ENCODE results near the gene SCYL1.
A peak's percentile ranks its signal among the peaks of the same experiment; 100 is the strongest.

SCYL1 gene

DNA sequence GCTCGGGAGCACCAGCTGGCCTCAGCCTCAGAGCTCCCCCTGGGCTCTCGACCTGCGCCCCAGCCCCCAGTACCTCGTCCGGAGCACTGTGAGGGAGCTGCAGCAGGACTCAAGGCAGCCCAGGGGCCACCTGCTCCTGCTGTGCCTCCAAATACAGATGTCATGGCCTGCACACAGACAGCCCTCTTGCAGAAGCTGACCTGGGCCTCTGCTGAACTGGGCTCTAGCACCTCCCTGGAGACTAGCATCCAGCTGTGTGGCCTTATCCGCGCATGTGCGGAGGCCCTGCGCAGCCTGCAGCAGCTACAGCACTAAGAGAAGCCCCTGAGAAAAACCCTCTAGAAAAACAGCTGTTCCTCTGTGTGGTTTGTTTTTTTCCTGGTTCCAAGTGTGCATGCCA is 46.5 kb downstream of the SCYL1 start:
- no peak for DNase-seq (ENCODE audit: low spot score)

DNA sequence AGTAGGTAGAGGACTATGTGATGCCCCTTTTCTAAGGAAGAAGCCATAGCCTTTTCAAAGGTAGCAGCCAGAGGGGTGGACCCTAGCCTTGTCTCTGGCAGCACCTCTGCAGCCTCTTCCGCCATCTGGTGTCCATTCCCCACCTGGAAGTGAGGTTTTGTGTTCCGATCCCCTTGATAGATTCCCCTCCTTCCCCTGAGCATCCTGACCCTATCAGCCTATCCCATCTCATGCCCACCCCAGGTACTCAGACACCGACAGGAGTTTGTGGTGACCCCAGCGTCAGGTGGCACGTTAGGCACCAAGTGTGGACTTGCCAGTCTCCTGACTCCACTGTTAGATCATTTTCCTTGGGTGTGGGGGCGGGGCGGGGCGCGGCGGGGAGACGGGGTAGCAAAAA is 47.1 kb downstream of the SCYL1 start:
- DNase-seq (ENCODE audit: low spot score): no peak

DNA sequence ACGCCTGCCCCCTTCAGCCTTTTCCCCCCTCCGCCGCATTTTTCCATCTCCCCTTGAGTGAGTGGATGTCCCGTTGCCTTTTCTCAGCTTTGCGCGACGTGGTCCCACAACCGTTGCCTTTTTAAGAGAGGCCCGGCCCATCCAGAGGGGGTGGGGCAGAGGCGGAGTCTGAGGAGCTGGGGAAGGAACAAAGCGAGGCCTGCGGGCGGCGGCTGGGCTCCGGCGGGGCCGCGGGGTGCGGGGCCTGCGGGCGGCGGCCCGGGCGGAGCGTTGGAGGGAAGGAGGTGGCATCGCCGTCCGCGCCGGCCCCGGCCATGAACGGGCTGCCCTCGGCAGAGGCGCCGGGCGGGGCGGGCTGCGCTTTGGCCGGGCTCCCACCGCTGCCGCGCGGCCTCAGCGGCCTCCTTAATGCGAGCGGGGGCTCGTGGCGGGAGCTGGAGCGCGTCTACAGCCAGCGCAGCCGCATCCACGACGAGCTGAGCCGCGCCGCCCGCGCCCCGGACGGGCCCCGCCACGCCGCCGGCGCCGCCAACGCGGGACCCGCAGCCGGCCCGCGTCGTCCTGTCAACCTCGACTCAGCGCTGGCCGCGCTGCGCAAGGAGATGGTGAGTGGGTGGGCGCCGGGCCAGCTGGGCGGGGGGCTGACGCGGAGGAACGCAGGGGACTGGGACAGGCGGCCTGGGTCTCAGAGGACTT is 47.6 kb downstream of the SCYL1 start, which contains the start of gene FAM89B:
Gene FAM89B (plus strand): TSS at position 183 of the 696 bp plus-strand sequence. CDS start 132 bp downstream, at position 315.
- peak; percentile 86 for DNase-seq (ENCODE audit: low spot score)

DNA sequence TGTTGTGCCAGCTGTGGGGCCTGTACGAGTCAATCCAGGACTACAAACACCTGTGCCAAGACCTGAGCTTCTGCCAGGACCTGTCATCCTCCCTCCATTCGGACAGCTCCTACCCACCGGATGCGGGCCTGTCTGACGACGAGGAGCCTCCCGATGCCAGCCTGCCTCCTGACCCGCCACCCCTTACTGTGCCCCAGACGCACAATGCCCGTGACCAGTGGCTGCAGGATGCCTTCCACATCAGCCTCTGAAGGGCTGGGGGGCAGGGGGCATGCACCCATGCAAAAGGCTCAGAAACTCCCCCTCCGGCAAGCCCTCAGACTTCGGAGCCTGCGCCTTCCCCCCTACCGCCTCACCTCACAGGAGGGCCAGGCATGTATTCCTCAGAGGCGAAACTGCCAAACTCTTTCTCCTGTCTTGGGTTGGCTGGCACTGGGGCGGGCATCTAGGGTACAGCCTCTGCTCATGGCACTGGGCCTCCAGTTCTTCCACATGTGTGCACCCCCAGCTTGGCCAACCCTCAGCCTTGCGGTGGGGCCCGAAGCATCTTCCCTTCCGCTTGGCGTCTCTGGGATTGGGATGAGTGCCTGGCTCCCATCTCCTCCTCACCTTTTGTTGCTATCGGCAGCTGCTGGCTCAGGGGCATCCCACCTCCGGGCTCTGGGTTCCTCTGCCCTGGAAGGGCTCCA is 48.7 kb downstream of the SCYL1 start:
- no peak for DNase-seq (ENCODE audit: low spot score)

DNA sequence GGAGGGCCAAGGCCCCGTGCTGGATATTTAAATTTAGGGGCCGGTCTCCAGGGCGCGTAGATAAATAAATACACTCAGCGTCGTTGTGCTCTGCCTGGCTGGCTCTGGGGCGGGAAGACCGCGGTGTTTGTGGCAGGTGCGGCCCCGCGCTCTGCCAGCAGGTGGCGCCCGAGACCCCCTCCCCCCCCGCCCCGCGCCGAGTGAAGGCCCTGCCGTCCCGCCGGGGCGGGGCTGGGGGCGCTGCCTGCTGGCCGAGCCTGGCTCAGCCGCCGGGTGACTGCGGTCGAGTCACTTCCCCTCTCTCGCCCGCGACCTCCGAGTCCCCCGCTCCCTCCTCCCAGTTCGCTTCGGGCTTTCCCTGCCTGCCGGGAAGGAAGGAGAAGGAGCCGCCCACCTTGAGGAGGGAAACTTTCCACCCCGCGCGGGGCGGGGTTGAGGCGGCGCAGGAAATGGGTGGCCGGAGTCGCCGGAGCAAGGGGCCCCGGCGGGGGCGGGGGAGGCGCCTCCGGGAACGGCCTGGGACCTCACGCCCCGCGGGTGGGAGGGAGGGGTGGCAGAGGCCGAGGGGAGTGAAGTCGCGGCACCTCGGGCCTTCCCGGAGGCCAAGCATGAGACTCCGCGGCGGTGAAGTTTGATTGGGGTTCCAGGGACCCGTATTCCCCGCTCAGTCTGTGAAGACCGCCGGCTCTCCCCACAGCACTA is 49.4 kb downstream of the SCYL1 start:
- DNase-seq (ENCODE audit: low spot score): peak; percentile 96

DNA sequence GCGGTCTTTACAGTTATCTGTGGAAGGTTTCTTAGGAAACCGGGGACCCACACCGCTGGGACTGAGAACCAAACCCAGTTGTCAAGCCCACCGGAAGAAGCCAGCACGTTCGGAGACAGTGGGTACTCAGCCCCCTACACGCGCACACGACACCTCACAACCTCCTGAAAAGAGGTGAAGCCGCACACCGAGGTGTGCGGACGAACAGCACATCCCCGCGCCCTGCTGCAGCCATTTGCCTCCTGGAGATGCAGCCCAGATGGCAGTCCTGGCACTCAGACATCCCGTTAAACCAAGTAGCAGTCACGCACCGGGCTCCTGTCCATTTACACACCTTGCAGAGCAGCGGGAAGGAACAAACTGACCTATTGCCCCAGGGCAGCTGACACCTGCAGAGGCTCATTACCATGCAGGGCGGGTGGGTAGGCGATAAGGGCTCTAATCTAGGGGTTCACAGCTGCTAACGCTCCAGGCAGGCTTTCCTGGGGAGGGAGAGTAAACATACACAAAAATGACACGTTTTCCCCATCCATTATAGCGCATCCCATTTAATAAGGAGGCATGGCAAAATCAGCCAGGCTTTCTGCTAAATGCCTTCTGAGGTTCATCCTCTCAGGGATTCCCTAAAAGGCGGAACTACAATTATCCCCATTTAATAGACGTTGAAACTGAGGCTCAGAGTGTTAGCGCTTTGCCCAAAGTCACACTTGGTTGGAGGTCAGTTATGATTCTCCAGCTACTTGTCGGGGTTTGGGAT is 50.1 kb downstream of the SCYL1 start:
- no peak for DNase-seq (ENCODE audit: low spot score)

DNA sequence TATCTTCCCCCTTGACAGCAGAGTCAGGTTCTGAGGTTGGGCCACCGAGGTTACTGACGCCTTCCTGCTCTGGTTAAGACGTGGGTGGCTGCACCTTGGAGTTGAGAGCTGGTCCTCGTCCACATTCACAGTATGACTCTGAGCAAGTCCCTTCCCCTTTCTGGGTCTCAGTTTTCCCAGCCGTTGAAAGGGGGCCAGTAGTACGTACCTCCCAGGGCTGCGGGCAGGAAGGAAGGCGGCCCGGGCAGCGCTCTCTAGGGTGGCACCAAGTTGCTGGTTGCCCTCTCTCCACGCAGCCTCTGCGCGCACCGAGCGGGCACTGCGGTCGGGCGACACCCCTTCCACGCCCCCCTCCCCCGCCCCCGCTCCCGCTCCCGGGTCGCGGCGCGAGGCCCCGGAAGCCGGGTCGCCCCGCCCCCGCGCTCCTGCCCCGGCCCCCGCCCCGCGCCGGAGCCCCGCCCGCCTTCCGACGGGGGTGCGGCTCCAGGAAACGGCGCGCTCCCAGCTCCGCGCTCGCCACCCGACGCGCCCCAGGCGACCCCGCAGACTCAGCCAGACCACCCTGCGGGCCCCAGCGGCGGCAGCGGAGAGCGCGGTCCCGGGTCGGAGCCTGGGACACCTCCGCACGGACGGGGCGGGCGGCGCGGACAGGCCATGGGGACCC is 50.8 kb downstream of the SCYL1 start, which contains the start of gene EHBP1L1:
Gene EHBP1L1 (plus strand): TSS at position 486 of the 664 bp plus-strand sequence. CDS start 250 bp downstream, outside the sequence.
- DNase-seq (ENCODE audit: low spot score): peak; percentile 87

DNA sequence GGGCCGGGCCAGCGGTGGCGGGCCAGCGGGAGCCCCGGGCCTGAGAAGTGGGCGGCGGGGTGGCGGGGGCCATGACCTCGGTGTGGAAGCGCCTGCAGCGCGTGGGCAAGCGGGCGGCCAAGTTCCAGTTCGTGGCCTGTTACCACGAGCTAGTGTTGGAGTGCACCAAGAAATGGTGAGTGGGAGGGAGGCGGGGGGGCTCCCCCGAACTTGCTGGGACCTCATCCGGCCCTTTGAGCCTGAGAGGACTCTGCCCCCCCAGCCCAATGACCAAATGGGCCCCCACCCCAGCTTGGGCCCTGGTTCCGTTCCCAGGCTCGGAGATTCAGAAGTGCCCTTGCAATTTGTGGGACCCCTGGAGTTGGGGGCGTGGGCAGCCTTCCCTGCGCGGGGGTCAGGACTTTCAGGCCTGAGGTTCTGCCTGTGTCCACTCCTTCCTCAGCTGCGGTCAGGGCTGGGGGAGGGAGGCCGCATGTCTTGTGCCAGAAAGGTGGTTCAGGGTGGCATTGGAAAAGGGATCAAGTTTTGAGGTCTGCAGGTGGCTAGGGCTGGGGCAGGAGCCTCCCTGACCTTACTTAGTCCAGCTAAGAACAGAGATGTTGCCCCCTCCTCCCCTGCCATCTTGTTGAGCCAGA is 51.5 kb downstream of the SCYL1 start:
- no peak for DNase-seq (ENCODE audit: low spot score)

DNA sequence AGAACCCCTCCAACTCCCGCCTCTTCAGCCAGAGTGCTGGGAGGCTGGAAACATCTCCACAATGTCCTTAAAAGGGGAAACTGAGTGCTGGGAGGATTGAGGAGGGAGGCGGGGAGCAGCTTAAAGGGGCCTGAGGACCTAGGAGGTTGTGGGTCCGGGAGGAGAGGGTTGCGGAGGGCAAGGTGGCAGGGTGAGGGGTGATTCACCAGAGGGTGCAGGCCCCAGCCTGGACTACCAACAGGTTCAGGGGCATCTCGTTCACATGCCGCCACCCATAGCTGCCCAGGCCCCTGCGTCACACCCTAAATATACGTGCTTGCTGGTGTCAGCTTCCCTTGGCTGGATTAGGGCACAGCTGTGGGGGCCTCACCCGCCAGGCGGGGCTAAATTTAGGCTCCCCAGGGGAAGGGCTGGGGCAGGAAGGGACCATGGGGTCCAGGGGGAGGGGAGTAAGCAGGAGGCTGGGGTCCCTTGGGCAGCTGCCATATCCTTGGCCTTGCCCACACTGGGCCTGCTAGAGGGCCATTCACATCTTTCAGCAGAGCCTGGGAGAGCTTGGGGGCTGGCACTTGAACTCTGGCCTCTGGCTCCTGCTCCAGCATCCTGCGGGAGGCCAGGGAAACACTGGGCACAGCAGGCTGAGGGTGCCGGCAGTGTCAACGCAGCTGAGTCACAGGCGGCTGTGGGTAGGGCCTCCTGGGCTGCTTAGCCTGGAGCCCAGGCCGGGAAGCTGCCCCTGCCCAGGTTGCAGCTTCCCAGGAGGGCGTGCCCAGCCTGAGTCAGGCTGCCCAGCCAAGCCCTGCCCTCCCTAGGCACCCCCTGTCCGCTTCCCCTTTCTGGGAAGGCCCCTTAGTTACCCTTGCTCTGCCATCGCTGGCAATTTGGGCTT is 52.2 kb downstream of the SCYL1 start:
- DNase-seq (ENCODE audit: low spot score): peak; percentile 85

DNA sequence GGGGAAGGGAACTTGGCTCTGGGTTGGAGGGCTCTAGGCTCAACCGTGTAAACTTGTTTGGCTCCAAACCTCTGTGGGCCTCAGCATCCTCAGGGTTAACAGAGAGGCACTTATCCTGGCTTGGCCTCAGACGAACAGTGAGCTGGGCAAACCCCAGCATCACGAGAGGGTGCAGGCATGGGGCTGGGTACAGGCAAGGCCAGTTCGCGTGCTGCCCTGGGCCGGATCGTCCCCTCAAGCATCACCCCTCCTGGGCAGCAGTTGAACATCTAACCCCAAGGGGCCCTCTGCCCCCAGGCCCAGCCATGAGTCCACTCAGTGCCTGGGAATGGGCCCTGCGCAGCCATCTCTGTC is 52.9 kb downstream of the SCYL1 start:
- DNase-seq (ENCODE audit: low spot score): no peak

DNA sequence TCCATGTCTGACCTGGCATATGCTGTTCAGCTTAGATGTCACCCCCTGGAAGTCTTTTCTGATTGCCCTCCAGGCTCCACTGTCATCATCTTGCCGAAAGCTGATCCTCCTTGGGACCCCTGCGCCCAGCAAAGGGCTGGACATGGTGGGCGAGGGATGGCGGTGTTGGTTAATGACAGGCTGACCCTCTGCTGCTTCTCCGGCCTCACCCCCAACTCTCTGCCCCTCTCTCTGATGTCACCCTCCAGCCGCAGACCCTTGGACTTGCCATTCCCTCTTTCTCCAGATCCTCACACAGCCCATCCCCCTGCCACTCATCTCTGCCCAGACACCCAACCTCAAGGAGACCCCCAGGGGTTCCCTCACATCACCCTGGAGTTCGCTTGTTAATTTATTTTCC is 53.3 kb downstream of the SCYL1 start:
- DNase-seq (ENCODE audit: low spot score): no peak

DNA sequence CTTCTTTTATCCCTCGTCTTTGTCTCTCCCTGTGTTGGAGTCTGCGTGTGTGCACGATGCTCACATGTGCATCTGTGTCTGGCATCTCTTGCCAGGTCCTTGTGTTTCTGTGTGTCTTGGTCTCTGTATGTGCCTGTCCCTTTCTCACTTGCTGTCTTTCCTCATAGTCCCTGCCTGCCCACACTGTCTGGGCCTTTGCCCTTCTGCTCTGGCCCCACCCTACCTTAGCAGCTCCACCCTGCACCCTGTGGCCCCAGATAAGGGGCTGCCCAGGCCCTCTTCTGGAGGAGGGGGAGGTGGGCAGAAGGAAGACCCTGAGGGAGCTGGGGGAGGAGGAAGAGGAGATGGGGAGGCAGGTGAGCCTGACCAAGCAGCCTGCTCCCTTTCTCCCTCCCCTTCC is 53.8 kb downstream of the SCYL1 start:
- DNase-seq (ENCODE audit: low spot score): no peak

DNA sequence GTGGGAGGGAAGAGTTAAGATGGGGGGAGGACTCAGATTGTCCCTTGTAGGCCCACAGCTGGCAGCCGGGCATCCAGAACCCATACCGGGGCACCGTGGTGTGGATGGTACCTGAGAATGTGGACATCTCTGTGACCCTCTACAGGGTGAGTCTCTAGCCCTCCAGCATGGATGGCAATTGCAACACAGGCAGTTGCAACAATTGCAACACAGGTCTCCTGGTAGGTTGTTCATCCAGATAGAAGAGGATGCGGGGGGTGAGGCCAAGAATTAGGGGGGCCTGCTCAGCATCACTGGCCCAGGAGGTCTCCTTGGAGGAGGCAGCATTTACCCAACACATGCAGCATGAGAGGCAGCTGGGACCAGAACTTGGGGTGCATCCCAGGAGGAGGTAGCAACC is 54.4 kb downstream of the SCYL1 start:
- no peak for DNase-seq (ENCODE audit: low spot score)

DNA sequence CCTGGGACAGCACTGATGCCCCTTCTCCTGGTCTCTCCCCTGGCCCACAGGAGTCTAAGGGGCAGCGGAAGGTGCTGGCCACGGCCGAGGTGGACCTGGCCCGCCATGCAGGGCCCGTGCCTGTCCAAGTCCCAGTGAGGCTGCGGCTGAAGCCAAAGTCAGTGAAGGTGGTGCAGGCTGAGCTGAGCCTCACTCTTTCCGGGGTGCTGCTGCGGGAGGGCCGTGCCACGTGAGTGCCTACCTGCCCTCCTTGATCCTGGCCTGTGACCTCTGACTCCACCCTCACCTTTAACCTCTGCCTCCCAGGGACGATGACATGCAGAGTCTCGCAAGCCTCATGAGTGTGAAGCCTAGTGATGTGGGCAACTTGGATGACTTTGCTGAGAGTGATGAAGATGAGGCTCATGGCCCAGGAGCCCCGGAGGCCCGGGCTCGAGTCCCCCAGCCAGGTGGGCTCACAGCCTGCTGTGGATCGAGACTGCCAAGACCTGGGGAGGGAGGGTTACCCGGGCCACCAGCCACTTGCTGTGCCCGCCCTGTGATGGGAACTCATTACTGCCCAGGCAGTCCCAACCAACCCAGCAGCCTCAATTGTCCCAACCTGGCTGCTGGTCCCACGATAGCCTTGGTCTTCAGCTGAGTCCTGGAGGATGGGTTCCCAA is 55.3 kb downstream of the SCYL1 start:
- DNase-seq (ENCODE audit: low spot score): no peak

DNA sequence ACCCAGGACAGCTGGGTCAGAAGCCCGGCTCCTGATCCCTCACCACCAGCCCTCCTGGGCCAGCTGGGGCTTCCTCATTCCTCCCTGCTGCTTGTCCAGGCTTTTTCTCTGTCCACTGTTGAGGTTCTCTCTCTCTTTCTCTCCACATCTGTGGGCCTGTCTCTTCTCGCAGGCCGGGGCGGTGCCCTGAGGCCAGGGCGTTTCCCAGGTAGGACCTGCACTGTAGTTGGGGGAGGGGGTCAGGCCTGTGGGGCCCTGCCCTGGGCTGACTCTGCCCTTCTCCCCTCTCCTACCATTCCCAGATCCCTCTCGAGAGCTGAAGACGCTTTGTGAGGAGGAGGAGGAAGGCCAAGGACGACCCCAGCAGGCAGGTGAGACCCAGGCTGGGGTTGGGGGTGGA is 55.9 kb downstream of the SCYL1 start:
- no peak for DNase-seq (ENCODE audit: low spot score)

DNA sequence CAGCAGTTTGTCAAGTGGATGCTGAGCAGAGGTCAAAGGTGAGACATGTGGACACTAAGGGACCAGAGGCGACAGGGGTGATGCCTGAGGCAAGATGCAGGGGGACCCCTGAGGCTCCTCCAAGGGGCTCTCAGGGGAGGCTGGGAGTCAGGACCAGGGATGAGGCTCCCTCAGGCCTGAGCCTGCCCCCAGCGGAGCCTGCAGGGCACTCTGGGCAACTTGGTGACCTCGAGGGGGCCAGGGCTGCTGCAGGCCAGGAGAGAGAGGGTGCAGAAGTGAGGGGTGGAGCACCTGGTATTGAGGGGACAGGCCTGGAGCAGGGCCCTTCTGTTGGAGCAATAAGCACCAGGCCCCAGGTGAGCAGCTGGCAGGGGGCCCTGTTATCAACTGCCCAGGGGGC is 57.0 kb downstream of the SCYL1 start:
- DNase-seq (ENCODE audit: low spot score): no peak

DNA sequence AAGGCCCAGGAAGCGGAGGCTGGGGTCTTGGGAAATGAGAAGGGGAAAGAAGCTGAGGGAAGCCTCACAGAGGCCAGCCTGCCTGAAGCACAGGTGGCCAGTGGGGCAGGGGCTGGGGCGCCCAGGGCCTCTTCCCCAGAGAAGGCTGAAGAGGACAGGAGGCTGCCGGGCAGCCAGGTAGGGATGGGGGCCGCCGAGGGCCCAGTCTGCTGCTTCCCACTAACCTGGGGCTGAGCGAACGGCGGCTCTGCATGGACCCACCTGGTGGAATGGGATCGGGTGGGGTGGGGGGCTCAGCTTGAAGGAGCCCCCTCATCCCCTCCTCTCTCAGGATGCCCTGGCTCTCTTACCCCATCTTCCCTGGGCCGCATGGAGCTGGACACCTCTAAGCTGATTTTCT is 58.7 kb downstream of the SCYL1 start:
- no peak for DNase-seq (ENCODE audit: low spot score)

DNA sequence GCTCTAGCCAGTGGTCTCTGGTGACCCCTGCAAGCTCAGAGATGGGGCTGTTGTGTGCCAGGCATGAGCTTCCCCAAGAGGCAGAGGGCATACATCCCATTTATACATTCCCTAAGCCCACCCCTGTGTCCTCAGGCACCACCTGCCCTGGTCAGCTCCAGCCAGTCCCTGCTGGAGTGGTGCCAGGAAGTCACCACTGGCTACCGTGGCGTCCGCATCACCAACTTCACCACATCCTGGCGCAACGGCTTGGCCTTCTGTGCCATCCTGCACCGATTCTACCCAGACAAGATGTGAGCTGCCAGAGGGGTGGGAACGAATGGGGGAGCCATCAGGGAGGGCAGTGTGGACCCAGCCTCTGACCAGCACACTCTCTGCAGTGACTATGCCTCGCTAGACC is 59.2 kb downstream of the SCYL1 start:
- no peak for DNase-seq (ENCODE audit: low spot score)

DNA sequence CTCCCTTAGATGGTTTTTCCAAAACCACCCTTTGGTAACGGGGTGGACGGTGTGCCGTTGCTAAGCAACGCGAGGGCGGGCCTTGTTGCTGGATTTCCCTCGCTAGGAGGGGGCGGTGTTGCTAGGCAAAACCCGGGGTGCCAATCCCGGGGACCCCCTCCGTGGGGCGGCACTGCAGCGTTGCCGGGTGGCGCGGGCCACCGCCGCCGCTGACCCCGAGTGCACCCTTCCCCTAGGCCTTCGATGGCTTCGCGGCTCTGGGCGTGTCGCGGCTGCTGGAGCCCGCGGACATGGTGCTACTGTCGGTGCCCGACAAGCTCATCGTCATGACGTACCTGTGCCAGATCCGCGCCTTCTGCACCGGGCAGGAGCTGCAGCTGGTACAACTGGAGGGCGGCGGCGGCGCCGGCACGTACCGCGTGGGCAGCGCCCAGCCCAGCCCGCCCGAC is 59.9 kb downstream of the SCYL1 start:
- no peak for DNase-seq (ENCODE audit: low spot score)
